ENCODE results near the gene CDKN2AIP. TPM values are rescaled to one million over a fixed set of nuclear protein-coding genes. Genes with fewer than 3 reads are reported as not detected.

CDKN2AIP gene
- total RNA-seq, 1 experiment from 2014 or later: 20.6 TPM

DNA sequence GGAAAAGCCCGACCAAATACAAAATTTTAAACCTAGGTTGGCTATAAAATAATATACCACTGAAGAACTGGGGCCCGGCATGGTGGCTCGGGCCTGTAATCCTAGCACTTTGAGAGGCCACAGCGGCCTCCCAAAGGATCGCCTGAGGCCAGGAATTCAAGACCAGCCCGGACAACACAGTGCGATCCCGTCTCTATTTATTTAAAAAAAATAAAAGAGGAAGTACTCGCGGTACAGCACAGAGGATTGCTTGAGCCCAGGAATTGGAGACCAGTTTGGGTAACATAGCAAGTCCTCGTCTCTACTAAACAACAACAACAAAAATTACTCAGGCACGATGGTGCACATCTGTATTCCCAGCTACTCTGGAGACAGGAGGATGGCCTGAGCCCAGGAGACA is 44.8 kb upstream of the CDKN2AIP start:
- CTCF ChIA-PET: no interaction called here

DNA sequence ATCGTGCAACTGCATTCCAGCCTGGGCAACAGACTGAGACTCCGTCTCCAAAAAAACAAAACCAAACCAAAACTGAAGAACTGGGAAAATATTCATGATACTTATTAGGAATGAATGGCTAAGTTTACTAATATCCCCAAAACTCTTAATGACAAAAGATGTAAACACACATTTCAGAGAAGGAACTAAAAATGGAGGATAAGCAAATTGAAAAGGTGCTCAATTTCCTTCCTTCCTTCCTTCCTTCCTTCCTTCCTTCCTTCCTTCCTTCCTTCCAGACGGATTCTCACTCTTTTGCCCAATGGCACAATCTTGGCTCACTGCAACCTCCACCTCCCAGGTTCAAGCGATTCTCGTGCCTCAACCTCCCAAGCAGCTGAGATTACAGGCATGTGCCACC is 44.4 kb upstream of the CDKN2AIP start:
- Histone ChIP-seq H3K4me3 (ENCODE audit: low read depth, low read length, poor library complexity, severe bottlenecking) (no peak overlapping the region), H3K4me1 (ENCODE audit: insufficient read depth, low read length, poor library complexity, severe bottlenecking) (peaks cover 49% of the 10 kb centered on the region), H3K27me3 (replicated peaks; ENCODE audit: insufficient read depth, low read depth, low read length, poor library complexity) (no peaks in the 10 kb centered on the region), H3K27ac (ENCODE audit: low read depth, low read length, poor library complexity, severe bottlenecking) (peak overlapping the region; percentile 88), H3K9me3 (ENCODE audit: low read depth, low read length, poor library complexity, severe bottlenecking) (no peaks in the 10 kb centered on the region), H3K36me3 (ENCODE audit: insufficient read depth, low read length, poor library complexity, severe bottlenecking) (no peaks in the 10 kb centered on the region)
- intact Hi-C loops (cut with micrococcal nuclease; ENCODE audit: unreplicated experiment): loop anchor here (1.0 kb wide), 1 partner anchor 305 kb away; no protein-coding TSS in a partner anchor
- ChIA-PET POLR2A (ENCODE audit: low non-redundant PET) (interaction anchor here (0.6 kb wide), 1 partner anchor 500 kb away, joined by 8 read pairs; no protein-coding TSS in a partner anchor), CTCF (no interaction called here)
- peak; percentile 75 for DNase-seq (ENCODE audit: low spot score)
- TF ChIP-seq, protein P1, sequence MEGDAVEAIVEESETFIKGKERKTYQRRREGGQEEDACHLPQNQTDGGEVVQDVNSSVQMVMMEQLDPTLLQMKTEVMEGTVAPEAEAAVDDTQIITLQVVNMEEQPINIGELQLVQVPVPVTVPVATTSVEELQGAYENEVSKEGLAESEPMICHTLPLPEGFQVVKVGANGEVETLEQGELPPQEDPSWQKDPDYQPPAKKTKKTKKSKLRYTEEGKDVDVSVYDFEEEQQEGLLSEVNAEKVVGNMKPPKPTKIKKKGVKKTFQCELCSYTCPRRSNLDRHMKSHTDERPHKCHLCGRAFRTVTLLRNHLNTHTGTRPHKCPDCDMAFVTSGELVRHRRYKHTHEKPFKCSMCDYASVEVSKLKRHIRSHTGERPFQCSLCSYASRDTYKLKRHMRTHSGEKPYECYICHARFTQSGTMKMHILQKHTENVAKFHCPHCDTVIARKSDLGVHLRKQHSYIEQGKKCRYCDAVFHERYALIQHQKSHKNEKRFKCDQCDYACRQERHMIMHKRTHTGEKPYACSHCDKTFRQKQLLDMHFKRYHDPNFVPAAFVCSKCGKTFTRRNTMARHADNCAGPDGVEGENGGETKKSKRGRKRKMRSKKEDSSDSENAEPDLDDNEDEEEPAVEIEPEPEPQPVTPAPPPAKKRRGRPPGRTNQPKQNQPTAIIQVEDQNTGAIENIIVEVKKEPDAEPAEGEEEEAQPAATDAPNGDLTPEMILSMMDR (conservative IDR thresholded peaks at IDR 0.05; ENCODE audit: low read depth, low read length): no peak
- no peak for TF ChIP-seq EZH2 (IDR thresholded peaks at IDR 0.05; ENCODE audit: borderline replicate concordance, low read depth, low read length, poor library complexity, severe bottlenecking)
- BruUV-seq (replicated peaks): no TSS peak

More for the DNA sequence above, 44.8 kb upstream of the CDKN2AIP start:
- DNase-seq (ENCODE audit: low spot score): no peak
- BruUV-seq (replicated peaks): TSS peak; percentile 92
- no peaks in the 10 kb centered on the region for H3K9me3 ChIP-seq (ENCODE audit: low read depth, low read length, poor library complexity, severe bottlenecking)
- no peak for TF ChIP-seq EZH2 (IDR thresholded peaks at IDR 0.05; ENCODE audit: borderline replicate concordance, low read depth, low read length, poor library complexity, severe bottlenecking)
- TF ChIP-seq, protein P1 (conservative IDR thresholded peaks at IDR 0.05; ENCODE audit: low read depth, low read length): no peak
- no peak overlapping the region for H3K4me3 ChIP-seq (ENCODE audit: low read depth, low read length, poor library complexity, severe bottlenecking)
- peaks cover 49% of the 10 kb centered on the region for H3K4me1 ChIP-seq (ENCODE audit: insufficient read depth, low read length, poor library complexity, severe bottlenecking)
- POLR2A ChIA-PET (ENCODE audit: low non-redundant PET): interaction anchor here (0.6 kb wide), 1 partner anchor 499 kb away, joined by 8 read pairs; no protein-coding TSS in a partner anchor
- intact Hi-C loops (cut with micrococcal nuclease; ENCODE audit: unreplicated experiment): loop anchor here (1.0 to 5.0 kb wide), 3 partner anchors 62 to 304 kb away; no protein-coding TSS in a partner anchor
- H3K36me3 ChIP-seq (ENCODE audit: insufficient read depth, low read length, poor library complexity, severe bottlenecking): no peaks in the 10 kb centered on the region
- peak overlapping the region; percentile 88 for H3K27ac ChIP-seq (ENCODE audit: low read depth, low read length, poor library complexity, severe bottlenecking)
- no peaks in the 10 kb centered on the region for H3K27me3 ChIP-seq (replicated peaks; ENCODE audit: insufficient read depth, low read depth, low read length, poor library complexity)

DNA sequence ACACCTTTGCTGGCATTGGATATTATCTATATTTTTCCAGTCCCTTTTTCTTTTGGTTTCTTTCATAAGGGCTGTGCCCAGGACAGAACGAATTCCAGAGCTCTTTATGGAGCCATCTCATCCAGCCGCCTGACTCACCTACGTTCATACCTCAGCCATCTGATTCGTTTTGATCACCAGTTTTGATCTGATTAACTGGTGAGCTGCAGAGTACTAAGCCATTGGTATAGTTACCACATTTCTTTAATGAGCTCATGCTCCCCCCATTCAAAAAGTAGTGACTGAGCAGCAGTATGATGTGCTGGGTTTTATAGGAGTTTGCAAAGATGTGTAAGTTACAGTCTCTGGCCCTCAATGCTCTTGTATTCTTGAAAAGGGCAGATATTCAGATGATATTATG is 43.0 kb upstream of the CDKN2AIP start:
- Histone ChIP-seq H3K4me1 (ENCODE audit: insufficient read depth, low read length, poor library complexity, severe bottlenecking) (peaks cover 49% of the 10 kb centered on the region), H3K27ac (ENCODE audit: low read depth, low read length, poor library complexity, severe bottlenecking) (peak overlapping the region; percentile 65), H3K27me3 (replicated peaks; ENCODE audit: insufficient read depth, low read depth, low read length, poor library complexity) (no peaks in the 10 kb centered on the region), H3K36me3 (ENCODE audit: insufficient read depth, low read length, poor library complexity, severe bottlenecking) (no peaks in the 10 kb centered on the region), H3K4me3 (ENCODE audit: low read depth, low read length, poor library complexity, severe bottlenecking) (no peak overlapping the region), H3K9me3 (ENCODE audit: low read depth, low read length, poor library complexity, severe bottlenecking) (no peaks in the 10 kb centered on the region)
- ChIA-PET CTCF (no interaction called here), POLR2A (ENCODE audit: low non-redundant PET) (interaction anchor here (0.6 kb wide), 1 partner anchor 11 kb away, joined by 4 read pairs; no protein-coding TSS in a partner anchor)
- no peak for DNase-seq (ENCODE audit: low spot score)
- intact Hi-C loops (cut with micrococcal nuclease; ENCODE audit: unreplicated experiment): no loop called here
- BruUV-seq (replicated peaks): no TSS peak
- TF ChIP-seq, protein P1 (conservative IDR thresholded peaks at IDR 0.05; ENCODE audit: low read depth, low read length): no peak
- no peak for TF ChIP-seq EZH2 (IDR thresholded peaks at IDR 0.05; ENCODE audit: borderline replicate concordance, low read depth, low read length, poor library complexity, severe bottlenecking)
